SK-N-SH treated with all-trans-retinoic acid at 6 μM for 48 hours (cell line): ENCODE results near the gene SLX1A.

Source experiments
- OSR1 ChIP-seq: fragments of 250-450 bp; sonication (Bioruptor Pico); IDR thresholded peaks from 2 replicates; pipeline ENCODE4 v1.8.0; 2022; ENCODE audit warnings: moderate library complexity, mild to moderate bottlenecking, inconsistent platforms
- PATZ1 ChIP-seq: fragments of 250-450 bp; sonication (Bioruptor Pico); IDR thresholded peaks from 2 replicates; pipeline ENCODE4 v1.8.0; 2020; ENCODE audit warnings: mild to moderate bottlenecking, moderate library complexity, borderline replicate concordance

GRCh38 chr16:30155188-30155587, 38.5 kb upstream of the SLX1A start:
- TF ChIP-seq PATZ1 = no peak
- no peak for TF ChIP-seq OSR1 (CRISPR knock-in tag)
